ENCODE results near the gene PNMA8C.

GRCh38 chr19:46381346-46381745, 47.4 kb downstream of the PNMA8C start:
- TF ChIP-seq EZH2phosphoT487 (IDR thresholded peaks at IDR 0.05; ENCODE audit: low read depth), result no peak
- TF ChIP-seq CTCF (IDR thresholded peaks at IDR 0.05; ENCODE audit: low read depth, low read length), result no peak

Measured in OCI-LY3 (cell line).